ENCODE data around the gene ZSCAN12. TPM values are rescaled to one million over a fixed set of nuclear protein-coding genes. Genes with fewer than 3 reads are reported as not detected.

ZSCAN12 gene
- total and polyA plus RNA-seq, 10 of the 15 experiments (the other 5 are each of a cell fraction or from before 2014, with no cell fraction given): 1.2 to 12.2 (median 7.4) TPM

DNA sequence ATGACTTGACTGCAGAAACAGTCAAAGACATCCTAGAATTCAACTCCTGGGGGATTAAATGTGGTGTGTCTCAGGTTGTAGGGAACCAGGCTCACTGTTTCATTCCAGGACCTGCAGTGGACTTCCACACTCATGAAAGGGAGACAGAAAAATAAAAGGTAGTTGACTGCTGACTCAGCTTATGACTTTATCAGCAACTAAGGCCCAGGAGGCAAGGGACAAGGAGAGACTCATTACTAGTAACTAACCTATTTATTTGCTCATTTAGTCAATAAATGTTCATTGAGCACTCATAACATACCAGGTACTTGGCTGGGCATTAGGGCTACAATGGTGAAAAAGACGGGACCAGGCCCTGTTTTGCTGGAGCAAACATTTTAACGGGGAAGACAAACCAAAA is 66.5 kb downstream of the ZSCAN12 start (continued):
- TF ChIP-seq YY1 (IDR thresholded peaks at IDR 0.05; ENCODE audit: low read depth, low read length) (no peak), IKZF2 (IDR thresholded peaks at IDR 0.05) (no peak)

- DNase-seq (ENCODE audit: low read depth, low spot score) (no peak), FAIRE-seq (no peak), ATAC-seq (no peak)
- intact Hi-C loops (cut with micrococcal nuclease; ENCODE audit: unreplicated experiment): no loop called here
- H3K9me3 ChIP-seq (replicated peaks; ENCODE audit: control insufficient read depth, insufficient read depth, low read length): peaks cover 15% of the 10 kb centered on the region
- POLR2A ChIA-PET: no interaction called here
- RAD21 ChIA-PET (ENCODE audit: unreplicated experiment): no interaction called here
- no peak overlapping the region for H3K9ac ChIP-seq (ENCODE audit: control insufficient read depth, insufficient read depth, low read length)
- no peak overlapping the region for H2AFZ ChIP-seq (ENCODE audit: control insufficient read depth, low read depth, low read length)
- SMC1A ChIA-PET (ENCODE audit: uncharacterized antibody, unreplicated experiment): no interaction called here
- no peaks in the 10 kb centered on the region for H3K27me3 ChIP-seq (replicated peaks in 1 of 2; ENCODE audit: control insufficient read depth in 2 of 2, insufficient read depth in 2 of 2, low read length in 1 of 2)
- H3K27ac ChIP-seq (ENCODE audit: control insufficient read depth, insufficient read depth): no peak overlapping the region
- 4% methylated on average over 1 of the region's 1 CpG for WGBS (ENCODE audit: insufficient coverage, insufficient replicate concordance, low lambda C conversion rate, missing lambda C conversion rate)
- no peaks in the 10 kb centered on the region for H4K20me1 ChIP-seq (ENCODE audit: control insufficient read depth, insufficient read depth)
- H3K4me2 ChIP-seq (ENCODE audit: control insufficient read depth, insufficient read depth): no peak overlapping the region
- no peak for TF ChIP-seq ZNF274 (IDR thresholded peaks at IDR 0.05; ENCODE audit: insufficient read depth, insufficient read length)
- no peak for TF ChIP-seq POLR2A (IDR thresholded peaks at IDR 0.05; ENCODE audit: low read depth, low read length)
- TF ChIP-seq E2F4 (IDR thresholded peaks at IDR 0.05; ENCODE audit: low read depth, low read length): no peak
- TF ChIP-seq E2F8 (IDR thresholded peaks at IDR 0.05; ENCODE audit: low read depth, partially characterized antibody): no peak
- no peak for TF ChIP-seq BHLHE40 (IDR thresholded peaks at IDR 0.05; ENCODE audit: borderline replicate concordance in 1 of 2, low read depth in 2 of 2, low read length in 1 of 2)
- no peak for TF ChIP-seq NFIC (IDR thresholded peaks at IDR 0.05; ENCODE audit: low read depth, low read length)
- peaks cover 4% of the 10 kb centered on the region for H3K4me1 ChIP-seq (ENCODE audit: control insufficient read depth, insufficient read depth, low read length)
- H3K4me3 ChIP-seq: no peak overlapping the region
- no TSS peak for BruUV-seq (replicated peaks)
- peaks cover 0 to 7% of the 10 kb centered on the region in 2 experiments; a peak in 1 of 4 replicates for H3K36me3 ChIP-seq (ENCODE audit: control insufficient read depth in 2 of 2, insufficient read depth in 2 of 2, low read length in 1 of 2)
- in situ Hi-C loops (cut with MboI): loop anchor here (25.0 kb wide), 1 partner anchor 1668 kb away; the partner anchor contains the start of gene ZNF322
- CTCF ChIA-PET: no interaction called here
- no peaks in the 10 kb centered on the region for H3K79me2 ChIP-seq (ENCODE audit: control insufficient read depth, insufficient read depth, low read length)
Measured at GRCh38 chr6:28330041-28330440, 69.5 kb downstream of the ZSCAN12 start.

Small RNAs within 50 kb of the gene (small RNA-seq; reads per million reads assigned to genes)
- gene RNU2-45P: not detected

Other genes starting within 250 kb of the ZSCAN12 start
Only the 7 nearest of the 10 such genes appear.
- 4.5 and 8.7 TPM in 2 replicates for gene ZSCAN26, start 132.6 kb downstream of the ZSCAN12 start, total RNA-seq (2014; rRNA removed)
- 7.4 and 7.6 TPM in 2 replicates for gene ZSCAN26, start 132.6 kb downstream of the ZSCAN12 start, total RNA-seq (2014; rRNA removed; fragmentation: Illumina TruSeq; extraction: Trizol)
- gene ZSCAN26, start 132.6 kb downstream of the ZSCAN12 start, total RNA-seq (2021): 5.4 and 7.4 TPM in 2 replicates
- 13.3 and 14.1 TPM in 2 replicates for gene ZSCAN26, start 132.6 kb downstream of the ZSCAN12 start, polyA plus RNA-seq (2011; rRNA removed)
- gene ZSCAN26, start 132.6 kb downstream of the ZSCAN12 start, polyA plus RNA-seq (2014; fragmentation: Illumina TruSeq; extraction: Trizol): 8.9 and 14.6 TPM in 2 replicates
- gene ZSCAN26, start 132.6 kb downstream of the ZSCAN12 start, polyA plus RNA-seq (2014; fragmentation: Nextera tagmentation; extraction: Ambion mirVana): 1 to 10 TPM; 4.6 to 5.4 TPM
- 5.6 and 6.9 TPM in 2 replicates for gene ZSCAN26, start 132.6 kb downstream of the ZSCAN12 start, polyA plus RNA-seq (2014; rRNA removed)
- gene ZSCAN26, start 132.6 kb downstream of the ZSCAN12 start, polyA plus RNA-seq (2016; fragmentation: Nextera tagmentation; extraction: Ambion mirVana): 1 to 10 TPM; 5.9 to 6.0 TPM
- gene PGBD1, start 118.2 kb downstream of the ZSCAN12 start, total RNA-seq (2014; rRNA removed): 3.7 and 4.4 TPM in 2 replicates
- 3.9 and 4.2 TPM in 2 replicates for gene PGBD1, start 118.2 kb downstream of the ZSCAN12 start, total RNA-seq (2014; rRNA removed; fragmentation: Illumina TruSeq; extraction: Trizol)
- 3.0 and 3.7 TPM in 2 replicates for gene PGBD1, start 118.2 kb downstream of the ZSCAN12 start, total RNA-seq (2021)
- 1.9 and 2.5 TPM in 2 replicates for gene PGBD1, start 118.2 kb downstream of the ZSCAN12 start, polyA plus RNA-seq (2011; rRNA removed)
- 4.4 and 4.8 TPM in 2 replicates for gene PGBD1, start 118.2 kb downstream of the ZSCAN12 start, polyA plus RNA-seq (2014; fragmentation: Illumina TruSeq; extraction: Trizol)
- gene PGBD1, start 118.2 kb downstream of the ZSCAN12 start, polyA plus RNA-seq (2014; fragmentation: Nextera tagmentation; extraction: Ambion mirVana): 1 to 10 TPM; 2.0 to 2.2 TPM
- 2.9 and 3.8 TPM in 2 replicates for gene PGBD1, start 118.2 kb downstream of the ZSCAN12 start, polyA plus RNA-seq (2014; rRNA removed)
- 1 to 10 TPM; 4.5 to 4.9 TPM for gene PGBD1, start 118.2 kb downstream of the ZSCAN12 start, polyA plus RNA-seq (2016; fragmentation: Nextera tagmentation; extraction: Ambion mirVana)
- gene ZSCAN31, start 63.6 kb downstream of the ZSCAN12 start, total RNA-seq (2014; rRNA removed): 2.3 and 4.3 TPM in 2 replicates
- 4.8 and 5.1 TPM in 2 replicates for gene ZSCAN31, start 63.6 kb downstream of the ZSCAN12 start, total RNA-seq (2014; rRNA removed; fragmentation: Illumina TruSeq; extraction: Trizol)
- gene ZSCAN31, start 63.6 kb downstream of the ZSCAN12 start, total RNA-seq (2021): 5.1 and 5.2 TPM in 2 replicates
- 2.1 and 2.4 TPM in 2 replicates for gene ZSCAN31, start 63.6 kb downstream of the ZSCAN12 start, polyA plus RNA-seq (2011; rRNA removed)
- gene ZSCAN31, start 63.6 kb downstream of the ZSCAN12 start, polyA plus RNA-seq (2014; fragmentation: Illumina TruSeq; extraction: Trizol): 4.6 and 7.2 TPM in 2 replicates
- gene ZSCAN31, start 63.6 kb downstream of the ZSCAN12 start, polyA plus RNA-seq (2014; fragmentation: Nextera tagmentation; extraction: Ambion mirVana): 1 to 10 TPM; 1.6 to 2.0 TPM
- 3.0 and 3.8 TPM in 2 replicates for gene ZSCAN31, start 63.6 kb downstream of the ZSCAN12 start, polyA plus RNA-seq (2014; rRNA removed)
- 1 to 10 TPM; 2.8 to 3.0 TPM for gene ZSCAN31, start 63.6 kb downstream of the ZSCAN12 start, polyA plus RNA-seq (2016; fragmentation: Nextera tagmentation; extraction: Ambion mirVana)
- gene ZKSCAN3, start 49.8 kb downstream of the ZSCAN12 start, total RNA-seq (2014; rRNA removed): 2.8 and 3.4 TPM in 2 replicates
- 3.4 and 3.6 TPM in 2 replicates for gene ZKSCAN3, start 49.8 kb downstream of the ZSCAN12 start, total RNA-seq (2014; rRNA removed; fragmentation: Illumina TruSeq; extraction: Trizol)
- gene ZKSCAN3, start 49.8 kb downstream of the ZSCAN12 start, total RNA-seq (2021): 3.9 and 4.3 TPM in 2 replicates
- 2.9 and 3.3 TPM in 2 replicates for gene ZKSCAN3, start 49.8 kb downstream of the ZSCAN12 start, polyA plus RNA-seq (2011; rRNA removed)
- gene ZKSCAN3, start 49.8 kb downstream of the ZSCAN12 start, polyA plus RNA-seq (2014; fragmentation: Illumina TruSeq; extraction: Trizol): 2.5 and 3.6 TPM in 2 replicates
- 1 to 10 TPM in 1 of 2 experiments, under 1 TPM in 1; 0.86 to 1.1 TPM for gene ZKSCAN3, start 49.8 kb downstream of the ZSCAN12 start, polyA plus RNA-seq (2014; fragmentation: Nextera tagmentation; extraction: Ambion mirVana)
- gene ZKSCAN3, start 49.8 kb downstream of the ZSCAN12 start, polyA plus RNA-seq (2014; rRNA removed): 2.6 and 3.0 TPM in 2 replicates
- 1 to 10 TPM; 2.8 to 3.2 TPM for gene ZKSCAN3, start 49.8 kb downstream of the ZSCAN12 start, polyA plus RNA-seq (2016; fragmentation: Nextera tagmentation; extraction: Ambion mirVana)
- 0.90 and 1.3 TPM in 2 replicates for gene ZSCAN23, start 43.7 kb upstream of the ZSCAN12 start, total RNA-seq (2014; rRNA removed)
- 1.3 and 2.3 TPM in 2 replicates for gene ZSCAN23, start 43.7 kb upstream of the ZSCAN12 start, total RNA-seq (2014; rRNA removed; fragmentation: Illumina TruSeq; extraction: Trizol)
- 0.77 and 1.6 TPM in 2 replicates for gene ZSCAN23, start 43.7 kb upstream of the ZSCAN12 start, total RNA-seq (2021)
- gene ZSCAN23, start 43.7 kb upstream of the ZSCAN12 start, polyA plus RNA-seq (2011; rRNA removed): 1.3 and 1.4 TPM in 2 replicates
- gene ZSCAN23, start 43.7 kb upstream of the ZSCAN12 start, polyA plus RNA-seq (2014; fragmentation: Illumina TruSeq; extraction: Trizol): 0.86 and 0.96 TPM in 2 replicates
- under 1 TPM; 0.04 to 0.34 TPM for gene ZSCAN23, start 43.7 kb upstream of the ZSCAN12 start, polyA plus RNA-seq (2014; fragmentation: Nextera tagmentation; extraction: Ambion mirVana)
- gene ZSCAN23, start 43.7 kb upstream of the ZSCAN12 start, polyA plus RNA-seq (2014; rRNA removed): 1.9 and 2.0 TPM in 2 replicates
- gene ZSCAN23, start 43.7 kb upstream of the ZSCAN12 start, polyA plus RNA-seq (2016; fragmentation: Nextera tagmentation; extraction: Ambion mirVana): under 1 TPM; 0.21 to 0.28 TPM
- not detected in 2 replicates for gene GPX6, start 116.0 kb upstream of the ZSCAN12 start, total RNA-seq (2014; rRNA removed)
- not detected in 2 replicates for gene GPX6, start 116.0 kb upstream of the ZSCAN12 start, total RNA-seq (2014; rRNA removed; fragmentation: Illumina TruSeq; extraction: Trizol)
- gene GPX6, start 116.0 kb upstream of the ZSCAN12 start, total RNA-seq (2021): not detected in 2 replicates
- gene GPX6, start 116.0 kb upstream of the ZSCAN12 start, polyA plus RNA-seq (2011; rRNA removed): not detected in 2 replicates
- not detected in 2 replicates for gene GPX6, start 116.0 kb upstream of the ZSCAN12 start, polyA plus RNA-seq (2014; fragmentation: Illumina TruSeq; extraction: Trizol)
- gene GPX6, start 116.0 kb upstream of the ZSCAN12 start, polyA plus RNA-seq (2014; fragmentation: Nextera tagmentation; extraction: Ambion mirVana): not detected
- not detected in 2 replicates for gene GPX6, start 116.0 kb upstream of the ZSCAN12 start, polyA plus RNA-seq (2014; rRNA removed)
- not detected for gene GPX6, start 116.0 kb upstream of the ZSCAN12 start, polyA plus RNA-seq (2016; fragmentation: Nextera tagmentation; extraction: Ambion mirVana)
- not detected in 2 replicates for gene GPX5, start 126.1 kb upstream of the ZSCAN12 start, total RNA-seq (2014; rRNA removed)
- gene GPX5, start 126.1 kb upstream of the ZSCAN12 start, total RNA-seq (2014; rRNA removed; fragmentation: Illumina TruSeq; extraction: Trizol): not detected in 2 replicates
- not detected in 2 replicates for gene GPX5, start 126.1 kb upstream of the ZSCAN12 start, total RNA-seq (2021)
- gene GPX5, start 126.1 kb upstream of the ZSCAN12 start, polyA plus RNA-seq (2011; rRNA removed): not detected in 2 replicates
- not detected in 2 replicates for gene GPX5, start 126.1 kb upstream of the ZSCAN12 start, polyA plus RNA-seq (2014; fragmentation: Illumina TruSeq; extraction: Trizol)
- not detected for gene GPX5, start 126.1 kb upstream of the ZSCAN12 start, polyA plus RNA-seq (2014; fragmentation: Nextera tagmentation; extraction: Ambion mirVana)
- gene GPX5, start 126.1 kb upstream of the ZSCAN12 start, polyA plus RNA-seq (2014; rRNA removed): not detected in 2 replicates
- gene GPX5, start 126.1 kb upstream of the ZSCAN12 start, polyA plus RNA-seq (2016; fragmentation: Nextera tagmentation; extraction: Ambion mirVana): not detected

Data from GM12878 (cell line).